ENCODE results near the gene MEIOSIN.

DNA sequence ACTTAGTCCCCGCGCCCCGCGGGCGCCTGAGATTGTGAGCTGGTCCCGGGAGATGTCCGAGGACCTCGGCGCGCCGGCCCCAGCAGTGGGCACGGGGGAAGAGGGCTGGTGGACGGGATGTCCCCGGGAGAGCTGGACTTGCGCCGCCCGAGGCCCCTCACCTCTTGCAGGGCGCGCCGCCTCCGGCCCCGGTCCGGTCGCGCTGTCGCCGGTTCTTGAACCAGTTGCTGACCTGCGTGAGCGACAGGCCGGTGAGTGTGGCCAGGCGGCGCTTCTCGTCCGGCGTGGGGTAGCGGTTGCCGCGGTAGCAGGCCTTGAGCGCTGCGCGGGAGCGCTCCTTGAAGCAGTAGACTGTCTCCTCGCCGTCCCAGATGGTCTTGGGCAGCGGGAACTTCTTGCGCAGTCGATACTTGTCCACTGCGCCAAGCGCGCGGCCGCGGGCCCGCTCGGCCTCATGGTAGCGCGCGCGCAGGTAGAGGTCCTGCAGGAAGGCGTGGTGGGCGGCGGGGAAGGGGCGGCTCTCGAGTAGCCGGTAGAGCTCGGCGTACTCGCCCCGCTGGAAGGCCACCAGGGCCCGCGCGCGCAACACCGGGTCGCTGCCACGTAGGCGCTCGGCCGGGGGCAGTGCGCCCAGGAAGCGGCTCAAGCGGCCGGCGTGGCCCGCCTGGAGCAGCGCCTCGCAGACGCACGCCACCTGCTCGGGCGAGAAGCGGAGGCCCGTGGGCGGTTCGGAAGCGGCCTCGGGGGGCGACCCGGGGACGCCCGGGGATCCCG is 34.8 kb downstream of the MEIOSIN start:
- TF ChIP-seq, protein P1, sequence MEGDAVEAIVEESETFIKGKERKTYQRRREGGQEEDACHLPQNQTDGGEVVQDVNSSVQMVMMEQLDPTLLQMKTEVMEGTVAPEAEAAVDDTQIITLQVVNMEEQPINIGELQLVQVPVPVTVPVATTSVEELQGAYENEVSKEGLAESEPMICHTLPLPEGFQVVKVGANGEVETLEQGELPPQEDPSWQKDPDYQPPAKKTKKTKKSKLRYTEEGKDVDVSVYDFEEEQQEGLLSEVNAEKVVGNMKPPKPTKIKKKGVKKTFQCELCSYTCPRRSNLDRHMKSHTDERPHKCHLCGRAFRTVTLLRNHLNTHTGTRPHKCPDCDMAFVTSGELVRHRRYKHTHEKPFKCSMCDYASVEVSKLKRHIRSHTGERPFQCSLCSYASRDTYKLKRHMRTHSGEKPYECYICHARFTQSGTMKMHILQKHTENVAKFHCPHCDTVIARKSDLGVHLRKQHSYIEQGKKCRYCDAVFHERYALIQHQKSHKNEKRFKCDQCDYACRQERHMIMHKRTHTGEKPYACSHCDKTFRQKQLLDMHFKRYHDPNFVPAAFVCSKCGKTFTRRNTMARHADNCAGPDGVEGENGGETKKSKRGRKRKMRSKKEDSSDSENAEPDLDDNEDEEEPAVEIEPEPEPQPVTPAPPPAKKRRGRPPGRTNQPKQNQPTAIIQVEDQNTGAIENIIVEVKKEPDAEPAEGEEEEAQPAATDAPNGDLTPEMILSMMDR (IDR thresholded peaks at IDR 0.05), result no peak
- peak; percentile 64 for TF ChIP-seq POLR2A (IDR thresholded peaks at IDR 0.05)
